DMS53 treated with DMSO at 0.1 percent for 48 hours (cell line): ENCODE results near the gene TUBB.
"Not testable (repeated sequence)": the region's sequence is repeated elsewhere in the genome, so short reads cannot be mapped to it uniquely, and the experiment has no call there.

Experiments
- DNase-seq: peaks from one replicate; lab custom pipeline; 2025; ENCODE audit not compliant: unreplicated experiment; lab: John Stamatoyannopoulos, UW

The TUBB gene

DNA sequence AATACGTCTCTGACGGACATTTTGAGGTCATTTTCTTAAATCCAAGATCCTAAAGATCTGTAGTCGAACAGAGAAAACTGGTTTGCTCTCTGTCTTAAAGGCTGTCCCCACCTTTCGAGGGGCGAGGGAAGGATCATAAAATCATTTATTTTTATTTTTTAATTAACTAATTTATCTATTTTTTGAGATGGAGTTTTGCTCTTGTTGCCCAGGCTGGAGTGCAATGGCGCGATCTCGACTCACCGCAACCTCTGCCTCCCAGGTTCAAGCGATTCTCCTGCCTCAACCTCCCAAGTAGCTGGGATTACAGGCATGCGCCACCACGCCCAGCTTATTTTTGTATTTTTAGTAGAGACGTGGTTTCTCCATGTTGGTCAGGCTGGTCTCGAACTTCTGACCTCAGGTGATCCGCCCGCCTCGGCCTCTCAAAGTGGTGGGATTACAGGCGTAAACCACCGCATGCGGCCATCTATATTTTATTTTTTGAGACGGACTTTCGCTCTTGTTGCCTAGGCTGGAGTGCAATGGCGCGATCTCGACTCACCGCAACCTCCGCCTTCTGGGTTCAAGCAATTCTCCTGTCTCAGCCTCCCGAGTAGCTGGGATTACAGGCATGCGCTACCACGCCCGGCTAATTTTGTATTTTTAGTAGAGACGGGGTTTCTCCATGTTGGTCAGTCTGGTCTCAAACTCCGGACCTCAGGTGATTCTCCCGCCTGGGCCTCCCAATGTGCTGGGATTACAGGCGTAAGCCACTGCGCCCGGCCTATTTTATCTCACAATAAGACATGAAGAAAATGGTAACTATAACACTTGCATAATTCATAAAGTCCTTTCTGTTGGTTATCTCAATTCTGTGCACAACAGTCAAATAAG is 2.1 kb upstream of the TUBB start:
- DNase-seq = not testable (repeated sequence)

- no peak for DNase-seq
These were observed 796 bp upstream of the TUBB start for GRCh38 chr6:30719356-30719755.

- peak; percentile 49 for DNase-seq
These were observed 616 bp downstream of the TUBB start for GRCh38 chr6:30720738-30721197.

DNA sequence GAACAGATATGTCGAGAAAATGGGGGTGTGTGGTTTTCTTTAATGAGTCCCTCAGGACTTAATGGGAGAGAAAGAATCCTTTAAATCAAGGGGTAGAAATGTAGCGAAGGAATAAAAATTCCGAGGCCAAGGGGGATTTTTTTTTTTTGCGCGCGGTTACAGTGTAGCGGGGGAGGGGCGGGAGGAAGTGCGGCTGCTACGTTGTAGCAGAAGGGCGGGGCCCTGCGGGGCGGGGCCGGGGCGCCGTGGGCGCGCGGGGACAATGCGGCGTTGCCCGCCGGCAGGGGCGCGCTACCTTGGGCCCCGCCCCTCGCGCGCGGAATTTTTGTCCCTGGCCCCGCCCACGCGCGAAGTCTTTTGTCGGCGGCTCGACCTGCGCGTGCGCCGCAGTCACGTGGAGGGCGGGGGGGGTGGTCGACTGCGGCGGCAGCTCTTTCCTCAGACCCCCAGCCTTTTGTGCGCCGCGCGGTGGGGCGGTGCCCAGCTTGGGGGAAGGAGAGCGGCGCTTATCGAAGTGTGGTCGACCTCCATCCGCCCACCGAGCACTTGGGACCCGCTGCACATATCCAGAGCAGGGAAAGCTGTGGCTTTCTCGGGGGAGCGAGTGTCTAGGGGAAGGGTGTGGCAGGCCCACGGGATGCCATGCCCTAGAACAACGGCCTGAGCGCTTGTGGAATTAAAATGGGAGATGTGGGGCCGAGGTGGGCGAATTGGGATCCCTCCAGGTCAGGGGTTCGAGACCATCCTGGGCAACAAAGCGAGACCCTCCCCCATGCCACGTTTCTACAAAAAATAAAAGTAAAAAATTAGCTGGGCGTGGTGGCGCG is 1.3 kb downstream of the TUBB start:
- peak; percentile 76 for DNase-seq

DNA sequence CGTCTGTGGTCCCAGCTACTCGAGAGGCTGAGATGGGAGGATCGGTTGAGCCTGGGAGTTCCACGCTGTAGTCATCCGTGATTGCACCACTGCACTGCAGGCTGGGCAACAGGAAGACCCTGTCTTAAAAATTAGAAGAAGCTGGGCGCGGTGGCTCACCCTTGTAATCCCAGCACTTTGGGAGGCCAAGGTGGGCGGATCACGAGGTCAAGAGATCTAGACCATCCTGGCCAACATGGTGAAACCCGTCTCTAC is 1.8 kb downstream of the TUBB start:
- not testable (repeated sequence) for DNase-seq

- DNase-seq = peak; percentile 60
These were observed 2.3 kb downstream of the TUBB start for GRCh38 chr6:30722280-30723112.

GRCh38 chr6:30723159-30723842 is 3.1 kb downstream of the TUBB start:
- DNase-seq = not testable (repeated sequence)

DNA sequence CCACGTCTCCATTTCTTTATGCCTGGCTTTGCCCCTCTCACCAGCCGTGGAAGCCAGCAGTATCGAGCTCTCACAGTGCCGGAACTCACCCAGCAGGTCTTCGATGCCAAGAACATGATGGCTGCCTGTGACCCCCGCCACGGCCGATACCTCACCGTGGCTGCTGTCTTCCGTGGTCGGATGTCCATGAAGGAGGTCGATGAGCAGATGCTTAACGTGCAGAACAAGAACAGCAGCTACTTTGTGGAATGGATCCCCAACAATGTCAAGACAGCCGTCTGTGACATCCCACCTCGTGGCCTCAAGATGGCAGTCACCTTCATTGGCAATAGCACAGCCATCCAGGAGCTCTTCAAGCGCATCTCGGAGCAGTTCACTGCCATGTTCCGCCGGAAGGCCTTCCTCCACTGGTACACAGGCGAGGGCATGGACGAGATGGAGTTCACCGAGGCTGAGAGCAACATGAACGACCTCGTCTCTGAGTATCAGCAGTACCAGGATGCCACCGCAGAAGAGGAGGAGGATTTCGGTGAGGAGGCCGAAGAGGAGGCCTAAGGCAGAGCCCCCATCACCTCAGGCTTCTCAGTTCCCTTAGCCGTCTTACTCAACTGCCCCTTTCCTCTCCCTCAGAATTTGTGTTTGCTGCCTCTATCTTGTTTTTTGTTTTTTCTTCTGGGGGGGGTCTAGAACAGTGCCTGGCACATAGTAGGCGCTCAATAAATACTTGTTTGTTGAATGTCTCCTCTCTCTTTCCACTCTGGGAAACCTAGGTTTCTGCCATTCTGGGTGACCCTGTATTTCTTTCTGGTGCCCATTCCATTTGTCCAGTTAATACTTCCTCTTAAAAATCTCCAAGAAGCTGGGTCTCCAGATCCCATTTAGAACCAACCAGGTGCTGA is 3.9 kb downstream of the TUBB start:
- DNase-seq = not testable (repeated sequence)

DNA sequence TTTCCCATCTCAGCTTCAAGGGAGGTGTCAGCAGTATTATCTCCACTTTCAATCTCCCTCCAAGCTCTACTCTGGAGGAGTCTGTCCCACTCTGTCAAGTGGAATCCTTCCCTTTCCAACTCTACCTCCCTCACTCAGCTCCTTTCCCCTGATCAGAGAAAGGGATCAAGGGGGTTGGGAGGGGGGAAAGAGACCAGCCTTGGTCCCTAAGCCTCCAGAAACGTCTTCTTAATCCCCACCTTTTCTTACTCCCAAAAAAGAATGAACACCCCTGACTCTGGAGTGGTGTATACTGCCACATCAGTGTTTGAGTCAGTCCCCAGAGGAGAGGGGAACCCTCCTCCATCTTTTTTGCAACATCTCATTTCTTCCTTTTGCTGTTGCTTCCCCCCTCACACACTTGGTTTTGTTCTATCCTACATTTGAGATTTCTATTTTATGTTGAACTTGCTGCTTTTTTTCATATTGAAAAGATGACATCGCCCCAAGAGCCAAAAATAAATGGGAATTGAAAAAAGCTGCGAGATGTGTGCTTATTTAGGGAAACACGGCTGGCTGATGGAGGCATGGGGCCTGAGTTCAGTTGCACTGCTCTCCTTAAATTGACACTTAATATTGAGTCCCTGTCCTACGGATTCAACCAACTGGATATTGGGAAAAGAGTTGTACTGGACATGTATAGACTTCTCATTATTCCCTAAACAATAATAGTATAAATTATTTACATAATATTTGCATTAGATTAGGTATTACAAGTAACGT is 4.9 kb downstream of the TUBB start:
- no peak for DNase-seq

DNA sequence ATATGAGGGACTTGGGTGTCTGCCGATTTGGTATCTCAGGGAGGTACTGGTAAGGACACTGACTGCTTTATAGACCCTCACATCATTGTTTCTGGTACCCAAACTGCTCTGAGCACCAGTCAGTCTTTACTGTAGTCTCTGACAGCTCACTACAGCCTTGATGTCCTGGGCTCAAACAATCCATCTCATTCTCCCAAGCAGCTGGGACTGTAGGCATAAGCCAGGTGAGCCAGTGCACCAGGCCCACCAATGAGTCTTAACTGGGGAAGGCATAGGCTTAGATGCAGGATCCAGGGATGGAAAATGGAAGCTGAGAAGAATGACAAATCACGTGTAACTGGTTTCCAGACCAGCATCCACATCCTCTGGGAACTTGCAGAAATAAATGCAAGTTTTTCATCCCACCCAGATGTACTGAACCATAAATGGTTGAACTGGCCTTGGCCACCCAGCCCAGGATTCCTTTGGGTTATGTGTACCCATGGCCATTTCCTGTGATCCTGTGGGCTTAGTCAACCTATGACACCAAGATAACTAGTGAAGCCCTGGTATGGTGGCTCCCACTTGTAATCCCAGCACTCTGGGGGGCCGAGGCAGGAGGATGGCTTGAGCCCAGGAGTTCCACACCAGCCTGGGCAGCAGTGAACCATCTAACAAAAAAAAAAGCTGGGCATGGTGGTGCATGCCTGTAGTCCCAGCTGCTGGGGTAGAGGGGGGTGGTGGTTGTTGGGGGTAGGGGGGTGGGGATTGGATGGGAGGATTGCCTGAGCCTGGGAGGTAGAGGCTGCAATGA is 5.8 kb downstream of the TUBB start:
- DNase-seq = no peak

DNA sequence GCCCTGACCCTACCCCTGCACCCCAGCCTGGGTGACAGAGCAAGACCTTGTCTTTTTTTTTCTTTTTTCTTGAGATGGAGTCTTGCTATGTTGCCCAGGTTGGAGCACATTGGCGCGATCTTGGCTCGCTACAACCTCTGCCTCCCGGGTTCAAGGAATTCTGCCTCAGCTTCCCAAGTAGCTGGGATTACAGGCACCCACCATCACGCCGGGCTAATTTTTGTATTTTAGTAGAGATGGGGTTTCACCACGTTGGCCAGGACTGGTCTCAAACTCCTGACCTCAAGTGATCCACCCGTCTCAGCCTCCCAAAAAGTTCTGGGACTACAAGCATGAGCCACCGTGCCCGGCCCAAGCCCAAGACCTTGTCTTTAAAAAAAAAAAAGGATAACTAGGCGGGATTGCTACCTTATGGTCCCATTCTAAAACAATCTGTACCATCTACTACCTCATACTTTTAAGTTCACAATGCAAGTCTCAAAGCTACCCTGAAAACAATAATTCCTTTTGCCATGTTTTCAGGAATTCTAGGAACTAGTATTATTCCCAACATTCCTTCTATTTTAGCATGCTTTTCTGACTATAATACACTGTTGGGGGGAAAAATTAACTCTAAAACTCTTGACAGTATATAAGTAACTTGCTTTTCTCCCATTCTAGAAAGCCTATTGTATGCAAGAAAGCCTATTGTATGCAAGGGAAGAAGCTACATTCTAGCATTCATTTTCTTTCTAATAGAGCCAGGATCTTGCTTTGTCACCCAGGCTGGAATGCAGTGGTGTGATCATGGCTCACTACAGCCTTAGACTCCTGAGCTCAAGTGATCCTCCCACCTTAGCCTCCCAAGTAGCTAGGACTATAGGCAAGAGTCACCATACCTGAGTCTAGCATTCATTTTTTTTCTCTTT is 6.6 kb downstream of the TUBB start:
- DNase-seq = no peak

GRCh38 chr6:30727920-30728553 is 7.9 kb downstream of the TUBB start:
- no peak for DNase-seq

GRCh38 chr6:30730601-30731435 is 10.7 kb downstream of the TUBB start:
- DNase-seq = peak; percentile 92

DNA sequence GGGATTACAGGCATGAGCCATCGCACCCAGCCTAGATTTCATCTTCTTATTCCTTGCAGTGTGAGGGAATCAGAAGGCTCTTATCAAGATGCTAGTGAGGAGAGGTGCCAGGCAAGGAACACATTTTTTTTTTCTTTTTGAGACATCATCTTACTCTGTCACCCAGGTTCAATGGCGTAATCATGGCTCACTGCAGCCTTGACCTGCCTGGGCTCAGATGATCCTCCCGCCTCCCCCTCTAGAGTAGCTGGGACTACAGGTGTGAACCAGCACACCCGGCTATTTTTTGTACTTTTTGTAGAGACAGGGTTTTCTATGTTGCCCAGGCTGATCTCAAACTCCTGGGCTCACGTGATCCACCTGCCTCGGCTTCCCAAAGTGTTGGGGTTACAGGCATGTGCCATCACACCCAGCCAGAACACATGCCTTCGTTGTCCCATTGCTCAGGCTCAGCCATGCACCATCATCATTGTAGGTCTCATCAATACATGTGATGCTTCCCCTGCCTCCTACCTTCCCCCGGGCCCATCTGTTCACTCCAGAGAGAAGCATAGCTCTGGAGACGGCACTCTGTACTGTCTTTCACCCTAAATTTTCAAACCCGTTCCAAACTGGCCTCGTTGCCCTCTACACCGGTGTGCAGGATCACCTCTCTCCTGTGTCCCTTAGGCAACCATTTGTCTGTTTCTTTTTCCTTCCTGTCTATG is 12.2 kb downstream of the TUBB start:
- no peak for DNase-seq

DNA sequence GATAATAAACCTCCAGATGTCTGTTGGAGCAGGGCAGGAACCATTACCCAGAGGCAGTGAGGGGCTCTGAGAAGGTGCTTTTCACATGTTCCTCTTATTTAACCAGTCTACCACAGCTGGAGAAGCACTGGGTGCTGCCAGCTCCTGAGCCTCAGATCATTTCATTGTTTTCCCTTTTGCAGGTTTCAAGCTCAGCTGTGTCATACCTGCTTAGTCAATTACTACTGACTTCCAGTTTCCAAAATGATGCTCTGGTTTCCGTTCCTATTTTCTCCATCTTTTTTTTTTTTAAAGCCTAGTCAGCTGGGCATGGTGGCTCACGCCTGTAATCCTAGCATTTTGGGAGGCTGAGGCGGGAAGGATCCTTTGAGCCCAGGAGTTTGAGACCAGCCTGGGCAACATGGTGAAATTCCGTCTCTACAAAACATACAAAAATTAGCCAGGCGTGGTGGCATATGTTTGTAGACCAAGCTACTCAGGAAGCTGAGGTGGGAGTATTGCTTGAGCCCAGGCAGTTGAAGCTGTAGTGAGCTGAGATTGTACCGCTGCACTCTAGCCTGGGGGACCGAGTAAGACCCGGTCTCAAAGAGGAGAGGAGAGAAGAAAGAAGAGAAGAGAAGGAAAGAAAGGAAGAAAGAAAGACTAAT is 15.6 kb downstream of the TUBB start:
- no peak for DNase-seq
